HL-60/S4 treated with phorbol 12-myristate 13-acetate at 8.2 ng/mL for 4 days and 3 days (cell line): ENCODE data around the gene CIITA.

Experiments used
- in situ Hi-C: fragments of 300-500 bp; cut with MboI; formaldehyde crosslinking; loops from 2 replicates; pipeline ENCODE4 v1.15.0; 2022; ENCODE audit warnings: low sequenced_read_pairs

Gene CIITA

GRCh38 chr16:10972819-10973464 is 95.9 kb downstream of the CIITA start:
- in situ Hi-C loops, result loop anchor here (25.0 kb wide), 4 partner anchors 289 to 739 kb away; partner anchors contain the start of genes PRM3, SOCS1 and TNP2

GRCh38 chr16:10976634-10977033 is 99.6 kb downstream of the CIITA start:
- in situ Hi-C loops, result no loop called here

- in situ Hi-C loops, result no loop called here
These were observed 101.1 kb downstream of the CIITA start for GRCh38 chr16:10978124-10978523.

GRCh38 chr16:10978871-10979446 is 102.0 kb downstream of the CIITA start:
- in situ Hi-C loops, result no loop called here

- in situ Hi-C loops, result no loop called here
These were observed 103.0 kb downstream of the CIITA start for GRCh38 chr16:10979717-10980601.

GRCh38 chr16:10980813-10981212 is 103.8 kb downstream of the CIITA start:
- in situ Hi-C loops, result no loop called here

- in situ Hi-C loops, result no loop called here
These were observed 104.8 kb downstream of the CIITA start for GRCh38 chr16:10981697-10982216.

GRCh38 chr16:10982465-10983150 is 105.6 kb downstream of the CIITA start:
- in situ Hi-C loops, result no loop called here

- in situ Hi-C loops, result no loop called here
These were observed 106.2 kb downstream of the CIITA start for GRCh38 chr16:10983159-10983558.

- in situ Hi-C loops, result no loop called here
These were observed 107.5 kb downstream of the CIITA start for GRCh38 chr16:10984509-10984908.
